Esophagus muscularis mucosa (tissue), 3 donors: ENCODE data around the gene NPIPB9.
"Not testable (repeated sequence)": the region's sequence is repeated elsewhere in the genome, so short reads cannot be mapped to it uniquely, and the experiment has no call there.

Experiments used
- CTCF ChIP-seq, 3 experiments: fragments of 200-600 bp in 2 of 3; fragments of 450-650 bp in 1 of 3; sonication (generic) in 2 of 3; IDR thresholded peaks; one replicate each; pipeline ENCODE4 v1.5.1; 2017 to 2019; ENCODE audit warnings: antibody characterized with exemption in 3 of 3, mild to moderate bottlenecking in 2 of 3, moderate library complexity in 1 of 3
- POLR2AphosphoS5 ChIP-seq, 2 donors: sonication (generic); formaldehyde crosslinking; IDR thresholded peaks; one replicate each; pipeline ENCODE4 v1.6.1; 2017; ENCODE audit warnings: antibody characterized with exemption in 2 of 2

DNA sequence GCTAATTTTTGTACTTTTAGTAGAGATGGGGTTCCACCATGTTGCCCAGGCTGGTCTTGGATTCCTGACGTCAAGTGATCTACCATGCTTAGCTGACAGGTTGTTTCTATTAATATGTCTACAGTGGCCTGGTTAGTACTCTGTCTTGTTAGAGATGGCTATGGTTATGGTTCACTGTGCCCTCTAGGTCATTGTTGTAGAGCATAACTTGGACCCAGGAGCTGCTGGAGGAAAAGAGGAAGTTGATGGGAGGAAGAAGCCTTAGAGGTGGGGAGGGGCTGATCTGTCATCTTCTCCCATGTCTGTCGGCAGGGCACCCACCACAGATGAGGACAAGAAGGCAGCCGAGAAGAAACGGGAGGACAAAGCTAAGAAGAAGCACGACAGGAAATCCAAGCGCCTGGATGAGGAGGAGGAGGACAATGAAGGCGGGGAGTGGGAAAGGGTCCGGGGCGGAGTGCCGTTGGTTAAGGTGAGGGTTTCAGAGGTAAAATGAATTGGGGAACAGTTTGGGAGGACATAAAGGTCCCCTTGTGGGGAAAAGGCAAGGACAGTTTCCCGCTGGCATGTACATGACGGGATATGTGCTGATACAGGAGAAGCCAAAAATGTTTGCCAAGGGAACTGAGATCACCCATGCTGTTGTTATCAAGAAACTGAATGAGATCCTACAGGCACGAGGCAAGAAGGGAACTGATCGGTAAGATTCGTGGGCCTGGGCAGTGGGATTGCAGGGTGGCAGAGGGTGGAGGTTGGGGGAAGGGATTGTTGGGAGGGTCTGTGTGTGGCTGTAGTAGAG lies 28.5 kb upstream of the NPIPB9 start:
- not testable (repeated sequence) for TF ChIP-seq CTCF, POLR2AphosphoS5 (IDR thresholded peaks at IDR 0.05)
